HepG2 (cell line): ENCODE measurements around the gene PPP1R9B. TPM values are rescaled to one million over a fixed set of nuclear protein-coding genes. Genes with fewer than 3 reads are reported as not detected.

ENCODE experiments used
- DNMT3B ChIP-seq: conservative IDR thresholded peaks from 2 replicates; pipeline ENCODE4 v1.6.1; 2016; ENCODE audit warnings: missing biosample characterization, control low read depth
- ELF1 ChIP-seq: sonication (generic); formaldehyde crosslinking; IDR thresholded peaks from 2 replicates; pipeline ENCODE4 v1.4.0; 2020; ENCODE audit warnings: missing genetic modification reagents
- HNF4A ChIP-seq: sonication (generic); formaldehyde crosslinking; IDR thresholded peaks from 2 replicates; pipeline ENCODE4 v1.4.0; 2020; ENCODE audit warnings: missing genetic modification reagents
- KDM6A ChIP-seq: IDR thresholded peaks from 2 replicates; pipeline ENCODE4 v1.6.1; 2016; ENCODE audit warnings: low read depth
- NFE2L2 ChIP-seq: fragments of 150-350 bp; IDR thresholded peaks from 2 replicates; pipeline ENCODE4 v1.6.1; 2014; ENCODE audit warnings: low read length
- NFKB2 ChIP-seq: sonication (generic); formaldehyde crosslinking; IDR thresholded peaks from 2 replicates; pipeline ENCODE4 v1.4.0; 2020; ENCODE audit warnings: missing genetic modification reagents, borderline replicate concordance
- RAD21 ChIP-seq: fragments of 450-650 bp; formaldehyde crosslinking; IDR thresholded peaks from 2 replicates; pipeline ENCODE4 v1.5.0; 2020; ENCODE audit warnings: mild to moderate bottlenecking
- SOX13 ChIP-seq, 3 experiments: fragments of 450-650 bp in 1 of 3; sonication (generic) in 1 of 3; formaldehyde crosslinking in 1 of 3; IDR thresholded peaks in 2 of 3; conservative IDR thresholded peaks in 1 of 3; 2 replicates each; pipeline versions ENCODE4 v1.5.0 to v1.6.1; 2016 to 2020; ENCODE audit warnings: antibody characterized with exemption in 1 of 3, mild to moderate bottlenecking in 1 of 3, missing compliant biosample characterization in 1 of 3, missing genetic modification reagents in 1 of 3, moderate library complexity in 1 of 3
- ZNF230 ChIP-seq: sonication (generic); formaldehyde crosslinking; IDR thresholded peaks from 2 replicates; pipeline ENCODE4 v1.4.0; 2020; ENCODE audit warnings: mild to moderate bottlenecking, missing genetic modification reagents
- ZSCAN25 ChIP-seq: sonication (generic); formaldehyde crosslinking; IDR thresholded peaks from 2 replicates; pipeline ENCODE4 v1.8.0; 2022; ENCODE audit warnings: mild to moderate bottlenecking, missing genetic modification reagents
- polyA plus RNA-seq, 8 experiments: library from polyadenylated mRNA; depleted of rRNA in 3 of 8; stranded (reverse) in 7 of 8; unstranded in 1 of 8; fragments of >200 nt; fragmentation: Illumina TruSeq in 4 of 8; extraction: Trizol in 4 of 8; gene quantifications; 2 replicates each; pipeline versions ENCODE4 v1.2.1 to v1.2.3, GENCODE V29; 2011 to 2016; ENCODE audit warnings: low read depth in 4 of 8, missing spikeins in 1 of 8, mixed read lengths in 1 of 8; ENCODE audit not compliant: insufficient read depth in 1 of 8
- total RNA-seq, 5 experiments: library from RNA; depleted of rRNA; stranded (reverse); fragments of >200 nt; fragmentation: Illumina TruSeq; extraction: Trizol; gene quantifications; 2 replicates each; pipeline ENCODE4 v1.2.3, GENCODE V29; 2016; ENCODE audit warnings: low read depth in 1 of 5
- TF ChIP-seq, protein P1 (sequence below): sonication (generic); formaldehyde crosslinking; IDR thresholded peaks from 2 replicates; pipeline ENCODE4 v1.8.1; 2022; ENCODE audit warnings: low read depth, mild to moderate bottlenecking, missing genetic modification reagents
- TF ChIP-seq, protein P2 (sequence below): sonication (generic); formaldehyde crosslinking; IDR thresholded peaks from 2 replicates; pipeline ENCODE4 v1.5.1; 2020; ENCODE audit warnings: missing genetic modification reagents, mild to moderate bottlenecking, borderline replicate concordance
- TF ChIP-seq, protein P3 (sequence below): sonication (generic); formaldehyde crosslinking; IDR thresholded peaks from 2 replicates; pipeline ENCODE4 v1.4.0; 2020; ENCODE audit warnings: mild to moderate bottlenecking, low read depth, missing genetic modification reagents
- TF ChIP-seq, protein P4 (sequence below): sonication (generic); formaldehyde crosslinking; IDR thresholded peaks from 2 replicates; pipeline ENCODE4 v1.5.0; 2020; ENCODE audit warnings: mild to moderate bottlenecking, missing genetic modification reagents, moderate library complexity
- TF ChIP-seq, protein P5 (sequence below): sonication (generic); formaldehyde crosslinking; IDR thresholded peaks from 2 replicates; pipeline ENCODE4 v1.4.0; 2020; ENCODE audit warnings: missing genetic modification reagents, mild to moderate bottlenecking, borderline replicate concordance

The PPP1R9B gene
- total and polyA plus RNA-seq, 2 of the 13 experiments (the other 11 are each of a cell fraction or from before 2014, with no cell fraction given) = 9.4 to 15.8 TPM

DNA sequence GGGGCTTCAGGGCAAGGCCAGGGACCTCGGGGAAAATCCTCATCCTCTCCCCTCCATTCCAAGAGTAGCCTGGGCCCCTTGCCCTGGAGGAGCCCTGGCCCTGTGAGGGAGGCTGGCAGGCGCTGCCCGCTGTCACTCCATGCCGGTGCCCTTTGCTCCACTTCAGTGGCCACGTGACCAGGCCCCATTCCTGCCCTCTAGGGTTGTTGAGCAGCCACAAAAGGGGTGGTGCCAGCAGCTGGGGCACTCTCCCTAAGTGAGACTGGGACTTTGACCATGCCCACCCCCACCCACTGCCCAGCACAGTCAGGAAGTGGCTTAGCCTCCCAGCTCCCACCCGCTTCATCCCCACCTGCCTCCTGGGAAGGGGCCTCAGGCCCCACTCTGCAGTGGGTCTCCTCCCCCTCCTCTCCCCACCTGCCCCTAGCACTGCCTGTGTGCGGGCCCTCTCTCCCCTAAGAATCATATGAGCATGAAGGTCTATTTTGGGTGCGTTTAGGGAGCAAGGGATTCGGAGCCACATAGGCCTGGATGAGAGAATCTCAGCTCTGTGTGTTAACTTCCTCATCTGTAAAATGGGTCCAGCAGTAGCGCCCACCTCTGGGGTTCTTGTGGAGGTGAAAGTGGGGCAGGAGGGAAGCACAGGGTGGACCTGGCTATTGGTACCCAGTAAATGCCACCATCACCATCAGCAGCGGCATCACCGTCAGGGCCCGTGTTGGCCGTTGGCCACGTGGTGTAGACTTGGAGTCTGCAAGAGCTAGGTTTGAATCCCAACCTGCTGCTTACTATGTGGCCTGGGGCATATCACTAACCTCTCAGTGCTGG is 48.1 kb downstream of the PPP1R9B start (continued):
- TF ChIP-seq ELF1 (CRISPR knock-in tag) (peak; percentile 68), ZNF230 (CRISPR knock-in tag) (0 out of 2 replicates have a peak, but pooled peaks have one; percentile 39), SOX13 (IDR thresholded peaks at IDR 0.05) (no peak), SOX13 (CRISPR knock-in tag; conservative IDR thresholded peaks at IDR 0.05 in 1 of 2, IDR thresholded peaks at IDR 0.05 in 1 of 2) (peak in 1 of 2 experiments; percentile 48; a peak in 1 of 4 replicates), ZSCAN25 (no peak), HNF4A (CRISPR knock-in tag) (peak; percentile 90), DNMT3B (CRISPR knock-in tag) (0 out of 2 replicates have a peak, but pooled peaks have one; percentile 3), NFE2L2 (no peak), RAD21 (CRISPR knock-in tag) (peak; percentile 22; the same call in 1 of the 2 replicates), NFKB2 (CRISPR knock-in tag) (peak; percentile 9; the same call in 1 of the 2 replicates), KDM6A (peak; percentile 81)
- TF ChIP-seq, protein P1, sequence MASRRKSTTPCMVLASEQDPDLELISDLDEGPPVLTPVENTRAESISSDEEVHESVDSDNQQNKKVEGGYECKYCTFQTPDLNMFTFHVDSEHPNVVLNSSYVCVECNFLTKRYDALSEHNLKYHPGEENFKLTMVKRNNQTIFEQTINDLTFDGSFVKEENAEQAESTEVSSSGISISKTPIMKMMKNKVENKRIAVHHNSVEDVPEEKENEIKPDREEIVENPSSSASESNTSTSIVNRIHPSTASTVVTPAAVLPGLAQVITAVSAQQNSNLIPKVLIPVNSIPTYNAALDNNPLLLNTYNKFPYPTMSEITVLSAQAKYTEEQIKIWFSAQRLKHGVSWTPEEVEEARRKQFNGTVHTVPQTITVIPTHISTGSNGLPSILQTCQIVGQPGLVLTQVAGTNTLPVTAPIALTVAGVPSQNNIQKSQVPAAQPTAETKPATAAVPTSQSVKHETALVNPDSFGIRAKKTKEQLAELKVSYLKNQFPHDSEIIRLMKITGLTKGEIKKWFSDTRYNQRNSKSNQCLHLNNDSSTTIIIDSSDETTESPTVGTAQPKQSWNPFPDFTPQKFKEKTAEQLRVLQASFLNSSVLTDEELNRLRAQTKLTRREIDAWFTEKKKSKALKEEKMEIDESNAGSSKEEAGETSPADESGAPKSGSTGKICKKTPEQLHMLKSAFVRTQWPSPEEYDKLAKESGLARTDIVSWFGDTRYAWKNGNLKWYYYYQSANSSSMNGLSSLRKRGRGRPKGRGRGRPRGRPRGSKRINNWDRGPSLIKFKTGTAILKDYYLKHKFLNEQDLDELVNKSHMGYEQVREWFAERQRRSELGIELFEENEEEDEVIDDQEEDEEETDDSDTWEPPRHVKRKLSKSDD (CRISPR knock-in tag) = 0 out of 2 replicates have a peak, but pooled peaks have one; percentile 20
- TF ChIP-seq, protein P2, sequence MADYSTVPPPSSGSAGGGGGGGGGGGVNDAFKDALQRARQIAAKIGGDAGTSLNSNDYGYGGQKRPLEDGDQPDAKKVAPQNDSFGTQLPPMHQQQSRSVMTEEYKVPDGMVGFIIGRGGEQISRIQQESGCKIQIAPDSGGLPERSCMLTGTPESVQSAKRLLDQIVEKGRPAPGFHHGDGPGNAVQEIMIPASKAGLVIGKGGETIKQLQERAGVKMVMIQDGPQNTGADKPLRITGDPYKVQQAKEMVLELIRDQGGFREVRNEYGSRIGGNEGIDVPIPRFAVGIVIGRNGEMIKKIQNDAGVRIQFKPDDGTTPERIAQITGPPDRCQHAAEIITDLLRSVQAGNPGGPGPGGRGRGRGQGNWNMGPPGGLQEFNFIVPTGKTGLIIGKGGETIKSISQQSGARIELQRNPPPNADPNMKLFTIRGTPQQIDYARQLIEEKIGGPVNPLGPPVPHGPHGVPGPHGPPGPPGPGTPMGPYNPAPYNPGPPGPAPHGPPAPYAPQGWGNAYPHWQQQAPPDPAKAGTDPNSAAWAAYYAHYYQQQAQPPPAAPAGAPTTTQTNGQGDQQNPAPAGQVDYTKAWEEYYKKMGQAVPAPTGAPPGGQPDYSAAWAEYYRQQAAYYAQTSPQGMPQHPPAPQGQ (CRISPR knock-in tag) = no peak
- TF ChIP-seq, protein P3, sequence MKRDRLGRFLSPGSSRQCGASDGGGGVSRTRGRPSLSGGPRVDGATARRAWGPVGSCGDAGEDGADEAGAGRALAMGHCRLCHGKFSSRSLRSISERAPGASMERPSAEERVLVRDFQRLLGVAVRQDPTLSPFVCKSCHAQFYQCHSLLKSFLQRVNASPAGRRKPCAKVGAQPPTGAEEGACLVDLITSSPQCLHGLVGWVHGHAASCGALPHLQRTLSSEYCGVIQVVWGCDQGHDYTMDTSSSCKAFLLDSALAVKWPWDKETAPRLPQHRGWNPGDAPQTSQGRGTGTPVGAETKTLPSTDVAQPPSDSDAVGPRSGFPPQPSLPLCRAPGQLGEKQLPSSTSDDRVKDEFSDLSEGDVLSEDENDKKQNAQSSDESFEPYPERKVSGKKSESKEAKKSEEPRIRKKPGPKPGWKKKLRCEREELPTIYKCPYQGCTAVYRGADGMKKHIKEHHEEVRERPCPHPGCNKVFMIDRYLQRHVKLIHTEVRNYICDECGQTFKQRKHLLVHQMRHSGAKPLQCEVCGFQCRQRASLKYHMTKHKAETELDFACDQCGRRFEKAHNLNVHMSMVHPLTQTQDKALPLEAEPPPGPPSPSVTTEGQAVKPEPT = peak; percentile 49; the same call in 1 of the 2 replicates
- TF ChIP-seq, protein P4, sequence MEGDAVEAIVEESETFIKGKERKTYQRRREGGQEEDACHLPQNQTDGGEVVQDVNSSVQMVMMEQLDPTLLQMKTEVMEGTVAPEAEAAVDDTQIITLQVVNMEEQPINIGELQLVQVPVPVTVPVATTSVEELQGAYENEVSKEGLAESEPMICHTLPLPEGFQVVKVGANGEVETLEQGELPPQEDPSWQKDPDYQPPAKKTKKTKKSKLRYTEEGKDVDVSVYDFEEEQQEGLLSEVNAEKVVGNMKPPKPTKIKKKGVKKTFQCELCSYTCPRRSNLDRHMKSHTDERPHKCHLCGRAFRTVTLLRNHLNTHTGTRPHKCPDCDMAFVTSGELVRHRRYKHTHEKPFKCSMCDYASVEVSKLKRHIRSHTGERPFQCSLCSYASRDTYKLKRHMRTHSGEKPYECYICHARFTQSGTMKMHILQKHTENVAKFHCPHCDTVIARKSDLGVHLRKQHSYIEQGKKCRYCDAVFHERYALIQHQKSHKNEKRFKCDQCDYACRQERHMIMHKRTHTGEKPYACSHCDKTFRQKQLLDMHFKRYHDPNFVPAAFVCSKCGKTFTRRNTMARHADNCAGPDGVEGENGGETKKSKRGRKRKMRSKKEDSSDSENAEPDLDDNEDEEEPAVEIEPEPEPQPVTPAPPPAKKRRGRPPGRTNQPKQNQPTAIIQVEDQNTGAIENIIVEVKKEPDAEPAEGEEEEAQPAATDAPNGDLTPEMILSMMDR (CRISPR knock-in tag) = peak; percentile 31
- TF ChIP-seq, protein P5, sequence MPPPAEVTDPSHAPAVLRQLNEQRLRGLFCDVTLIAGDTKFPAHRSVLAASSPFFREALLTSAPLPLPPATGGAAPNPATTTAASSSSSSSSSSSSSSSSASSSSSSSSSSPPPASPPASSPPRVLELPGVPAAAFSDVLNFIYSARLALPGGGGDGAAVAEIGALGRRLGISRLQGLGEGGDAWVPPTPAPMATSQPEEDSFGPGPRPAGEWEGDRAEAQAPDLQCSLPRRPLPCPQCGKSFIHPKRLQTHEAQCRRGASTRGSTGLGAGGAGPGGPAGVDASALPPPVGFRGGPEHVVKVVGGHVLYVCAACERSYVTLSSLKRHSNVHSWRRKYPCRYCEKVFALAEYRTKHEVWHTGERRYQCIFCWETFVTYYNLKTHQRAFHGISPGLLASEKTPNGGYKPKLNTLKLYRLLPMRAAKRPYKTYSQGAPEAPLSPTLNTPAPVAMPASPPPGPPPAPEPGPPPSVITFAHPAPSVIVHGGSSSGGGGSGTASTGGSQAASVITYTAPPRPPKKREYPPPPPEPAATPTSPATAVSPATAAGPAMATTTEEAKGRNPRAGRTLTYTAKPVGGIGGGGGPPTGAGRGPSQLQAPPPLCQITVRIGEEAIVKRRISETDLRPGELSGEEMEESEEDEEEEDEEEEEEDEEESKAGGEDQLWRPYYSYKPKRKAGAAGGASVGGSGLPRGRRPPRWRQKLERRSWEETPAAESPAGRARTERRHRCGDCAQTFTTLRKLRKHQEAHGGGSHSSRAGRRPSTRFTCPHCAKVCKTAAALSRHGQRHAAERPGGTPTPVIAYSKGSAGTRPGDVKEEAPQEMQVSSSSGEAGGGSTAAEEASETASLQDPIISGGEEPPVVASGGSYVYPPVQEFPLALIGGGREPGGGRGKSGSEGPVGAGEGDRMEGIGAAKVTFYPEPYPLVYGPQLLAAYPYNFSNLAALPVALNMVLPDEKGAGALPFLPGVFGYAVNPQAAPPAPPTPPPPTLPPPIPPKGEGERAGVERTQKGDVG (CRISPR knock-in tag) = peak; percentile 59; the same call in 1 of the 2 replicates
